MM.1S (cell line): Measurements from ENCODE around the gene BDP1.

Experiments
- EZH2phosphoT487 ChIP-seq: fragments of 300-600 bp; sonication (generic); IDR thresholded peaks from 2 replicates; pipeline ENCODE4 v1.6.1; 2018; ENCODE audit warnings: antibody characterized with exemption, low read length
- TF ChIP-seq, protein P1 (sequence below): fragments of 300-600 bp; sonication (generic); IDR thresholded peaks from 2 replicates; pipeline ENCODE4 v1.5.1; 2016; ENCODE audit warnings: antibody characterized with exemption, low read length, mixed read lengths

DNA sequence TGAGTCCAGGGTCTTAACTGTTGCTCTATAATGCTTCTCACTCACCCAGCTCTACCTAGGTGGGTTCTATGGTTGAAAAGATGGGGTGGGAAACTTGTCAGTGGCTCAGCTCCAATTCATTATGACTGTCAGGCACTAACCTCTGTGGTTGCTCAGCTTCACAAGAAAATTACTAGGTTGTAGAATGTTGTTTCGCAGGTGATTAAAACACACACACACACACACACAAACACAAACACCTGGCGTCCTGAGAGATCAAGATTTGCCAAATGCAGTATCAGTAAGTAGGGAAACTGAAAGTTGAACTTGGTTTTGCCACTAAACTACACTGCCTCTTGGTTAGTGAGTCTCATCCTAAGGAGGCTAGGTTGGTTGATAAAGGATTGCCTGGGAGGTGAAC lies 134.5 kb downstream of the BDP1 start:
- TF ChIP-seq, protein P1, sequence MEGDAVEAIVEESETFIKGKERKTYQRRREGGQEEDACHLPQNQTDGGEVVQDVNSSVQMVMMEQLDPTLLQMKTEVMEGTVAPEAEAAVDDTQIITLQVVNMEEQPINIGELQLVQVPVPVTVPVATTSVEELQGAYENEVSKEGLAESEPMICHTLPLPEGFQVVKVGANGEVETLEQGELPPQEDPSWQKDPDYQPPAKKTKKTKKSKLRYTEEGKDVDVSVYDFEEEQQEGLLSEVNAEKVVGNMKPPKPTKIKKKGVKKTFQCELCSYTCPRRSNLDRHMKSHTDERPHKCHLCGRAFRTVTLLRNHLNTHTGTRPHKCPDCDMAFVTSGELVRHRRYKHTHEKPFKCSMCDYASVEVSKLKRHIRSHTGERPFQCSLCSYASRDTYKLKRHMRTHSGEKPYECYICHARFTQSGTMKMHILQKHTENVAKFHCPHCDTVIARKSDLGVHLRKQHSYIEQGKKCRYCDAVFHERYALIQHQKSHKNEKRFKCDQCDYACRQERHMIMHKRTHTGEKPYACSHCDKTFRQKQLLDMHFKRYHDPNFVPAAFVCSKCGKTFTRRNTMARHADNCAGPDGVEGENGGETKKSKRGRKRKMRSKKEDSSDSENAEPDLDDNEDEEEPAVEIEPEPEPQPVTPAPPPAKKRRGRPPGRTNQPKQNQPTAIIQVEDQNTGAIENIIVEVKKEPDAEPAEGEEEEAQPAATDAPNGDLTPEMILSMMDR: no peak
- no peak for TF ChIP-seq EZH2phosphoT487
